Hematopoietic multipotent progenitor cell treated with erythropoietin and hydrocortisone succinate and interleukin-3 and kit ligand, for 17 days (in vitro differentiated cells): Measurements from ENCODE around the gene FXN.
A peak's percentile ranks its signal among the peaks of the same experiment; 100 is the strongest.
"Not testable (repeated sequence)": the region's sequence is repeated elsewhere in the genome, so short reads cannot be mapped to it uniquely, and the experiment has no call there.

Source experiments
- DNase-seq: peaks from one replicate; pipeline ENCODE4 v3.0.0-alpha.2; 2015; ENCODE audit warnings: low spot score

FXN gene

DNA sequence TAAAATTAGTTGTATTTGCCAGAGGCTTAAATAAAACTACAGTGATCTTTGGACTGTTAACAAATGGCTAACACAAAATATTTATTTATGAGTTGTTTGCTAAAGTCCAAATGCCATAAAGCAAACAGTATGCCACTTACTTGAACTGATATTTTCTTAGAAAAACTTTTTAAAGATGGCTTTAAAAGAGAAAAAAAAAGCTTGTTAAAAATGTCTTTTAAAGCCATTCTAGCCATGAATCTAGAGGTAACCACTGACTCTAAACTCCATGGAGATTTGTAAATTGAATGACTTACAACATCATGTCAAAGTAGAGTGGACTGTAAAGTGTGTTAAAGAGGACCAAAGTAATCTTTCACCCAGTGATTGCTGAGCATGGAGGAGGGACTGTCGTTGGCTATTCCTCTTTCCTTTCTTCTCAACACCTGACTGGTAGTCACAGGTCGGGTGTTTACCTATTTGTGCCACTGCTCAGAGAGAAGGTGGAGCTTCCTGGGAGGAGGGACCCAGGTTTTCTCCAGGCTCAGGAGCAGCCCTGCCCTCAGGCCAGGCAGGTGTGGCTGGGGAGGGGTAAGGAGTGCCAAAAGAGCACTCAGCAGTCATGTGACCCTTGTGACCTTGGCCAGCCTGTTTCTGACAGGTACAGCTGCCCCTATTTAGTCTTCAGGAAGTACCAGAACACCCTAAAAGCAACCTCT lies 69.4 kb downstream of the FXN start:
- DNase-seq = no peak

DNA sequence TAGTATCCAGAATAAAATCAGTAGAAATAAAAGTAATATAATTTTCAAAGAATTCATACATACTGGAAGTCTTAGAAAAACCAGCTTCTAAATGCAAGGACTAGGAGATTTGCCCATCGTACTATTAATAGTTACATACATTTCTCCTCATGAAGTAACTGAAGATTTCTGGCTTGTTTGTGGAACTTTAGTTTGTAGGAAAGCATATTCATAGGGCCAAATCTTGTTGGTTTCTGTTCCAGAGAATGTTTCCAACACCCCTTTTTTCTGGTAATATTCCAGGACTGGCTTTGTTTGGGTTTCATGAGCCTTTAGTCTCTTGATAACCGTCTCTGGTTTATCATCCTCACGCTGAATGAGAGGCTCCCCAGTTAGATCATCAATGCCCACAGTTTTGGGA lies 72.2 kb downstream of the FXN start:
- no peak for DNase-seq

DNA sequence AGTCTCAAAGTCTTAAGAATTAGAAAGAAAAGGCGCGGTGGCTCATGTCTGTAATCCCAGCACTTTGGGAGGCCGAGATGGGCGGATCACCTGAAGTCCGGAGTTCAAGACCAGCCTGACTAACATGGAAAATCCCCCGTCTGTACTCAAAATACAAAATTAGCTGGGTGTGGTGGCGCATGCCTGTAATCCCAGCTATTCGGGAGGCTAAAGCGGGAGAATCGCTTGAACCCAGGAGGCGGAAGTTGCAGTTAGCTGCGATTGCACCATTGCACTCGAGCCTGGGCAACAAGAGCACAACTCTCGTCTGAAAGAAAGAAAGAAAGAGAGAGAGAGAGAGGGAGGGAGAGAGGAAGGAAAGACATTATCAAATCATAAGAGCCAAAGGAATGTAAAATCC lies 73.2 kb downstream of the FXN start:
- DNase-seq = not testable (repeated sequence)

DNA sequence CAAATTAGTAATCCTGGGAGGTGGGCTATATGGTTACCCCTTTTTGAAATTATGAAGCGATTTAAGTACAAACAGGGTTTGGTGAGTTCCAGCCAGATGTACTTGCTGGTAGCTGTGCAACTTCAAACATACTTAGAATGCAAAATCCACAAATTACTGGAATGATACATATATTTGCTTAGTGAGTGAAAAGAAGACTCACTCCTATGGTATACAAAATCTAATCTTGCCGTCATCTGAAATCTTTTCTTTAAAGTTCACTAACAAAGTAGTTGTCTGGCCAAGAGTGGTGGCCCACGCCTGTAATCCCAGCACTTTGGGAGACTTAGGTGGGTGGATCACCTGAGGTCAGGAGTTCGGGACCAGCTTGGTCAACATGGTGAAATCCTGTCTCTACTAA lies 73.6 kb downstream of the FXN start:
- DNase-seq = no peak

DNA sequence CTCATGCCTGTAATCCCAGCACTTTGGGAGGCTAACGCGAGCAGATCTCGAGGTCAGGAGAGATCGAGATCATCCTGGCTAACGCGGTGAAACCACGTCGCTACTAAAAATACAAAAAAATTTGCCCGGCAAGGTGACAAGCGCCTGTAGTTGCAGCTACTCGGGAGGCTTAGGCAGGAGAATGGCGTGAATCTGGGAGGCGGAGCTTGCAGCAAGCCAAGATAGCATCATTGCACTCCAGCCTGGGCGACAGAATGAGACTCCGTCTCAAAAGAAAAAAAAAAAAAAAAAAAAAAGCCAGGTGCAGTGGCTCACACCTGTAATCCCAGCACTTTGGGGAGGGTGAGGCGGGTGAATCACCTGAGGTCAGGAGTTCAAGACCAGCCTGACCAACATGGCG lies 77.1 kb downstream of the FXN start:
- not testable (repeated sequence) for DNase-seq

DNA sequence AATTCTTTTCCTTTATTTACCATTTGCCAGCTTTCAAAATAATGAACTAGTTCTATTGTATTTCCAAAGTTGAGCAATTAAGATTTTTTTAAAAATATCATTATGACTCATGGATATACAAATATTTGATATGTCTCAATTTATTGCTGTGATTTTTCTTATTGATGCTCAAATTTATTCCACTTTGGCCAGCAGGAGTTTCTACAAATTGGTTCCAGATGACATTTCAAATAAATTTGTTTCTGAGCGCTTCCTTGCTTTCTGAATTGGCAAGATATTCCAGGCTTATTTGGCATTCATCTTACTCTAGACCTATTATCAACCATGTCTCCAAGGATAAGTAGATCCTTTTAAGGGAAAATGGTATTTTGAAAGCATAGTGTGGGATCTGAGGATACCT lies 80.1 kb downstream of the FXN start:
- no peak for DNase-seq

DNA sequence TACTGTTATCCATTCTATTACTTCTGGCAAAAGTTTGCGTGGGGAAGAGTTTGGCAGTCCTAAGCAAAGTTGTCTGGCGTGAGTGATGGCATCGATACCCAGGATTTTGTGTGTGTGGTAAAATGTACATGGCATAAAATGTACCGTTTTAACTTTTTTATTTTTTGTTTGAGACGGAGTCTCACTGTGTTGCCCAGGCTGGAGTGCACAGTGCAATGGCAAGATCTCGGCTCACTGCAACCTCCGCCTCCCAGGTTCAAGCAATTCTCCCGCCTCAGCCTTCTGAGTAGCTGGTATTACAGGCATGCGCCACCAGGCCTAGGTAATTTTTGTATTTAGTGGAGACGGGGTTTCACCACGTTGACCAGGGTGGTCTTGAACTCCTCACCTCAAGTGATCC lies 83.1 kb downstream of the FXN start:
- DNase-seq = no peak

DNA sequence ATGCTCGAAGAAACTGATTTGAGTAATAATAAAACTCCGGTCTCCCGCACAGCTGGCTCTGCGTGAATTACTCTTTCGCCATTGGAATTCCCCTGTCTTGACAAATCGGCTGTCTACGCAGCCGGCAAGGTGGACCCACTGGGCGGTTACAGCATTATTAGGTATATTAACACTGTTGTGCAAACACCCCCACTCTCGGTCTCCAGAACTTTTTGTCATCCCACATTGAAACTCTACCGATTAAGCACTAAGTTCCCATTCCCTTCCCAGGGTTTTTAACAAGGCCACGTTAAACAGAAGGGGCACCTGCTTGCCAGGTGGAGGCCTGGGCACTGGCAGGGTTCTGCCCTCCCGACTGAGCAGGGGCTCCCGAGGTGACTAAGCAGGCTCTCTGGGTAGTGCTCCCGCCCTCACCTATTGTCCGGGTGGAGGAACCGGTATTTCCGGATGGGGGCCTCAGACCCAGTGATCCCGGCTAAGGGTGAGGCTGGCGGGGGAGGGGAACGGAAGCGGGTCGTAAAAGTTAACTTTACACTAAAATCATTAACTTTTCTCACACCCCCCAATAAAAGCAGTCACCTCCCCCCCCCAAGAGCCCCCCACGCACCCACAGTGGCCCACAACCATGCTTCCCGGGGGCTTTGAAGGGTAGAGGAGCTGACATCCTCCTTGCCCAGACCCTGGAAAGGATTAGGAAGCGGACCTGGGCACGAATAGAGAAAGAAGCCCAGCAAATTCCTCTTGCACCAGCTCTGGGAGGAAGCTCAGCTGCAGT lies 85.0 kb downstream of the FXN start:
- no peak for DNase-seq

DNA sequence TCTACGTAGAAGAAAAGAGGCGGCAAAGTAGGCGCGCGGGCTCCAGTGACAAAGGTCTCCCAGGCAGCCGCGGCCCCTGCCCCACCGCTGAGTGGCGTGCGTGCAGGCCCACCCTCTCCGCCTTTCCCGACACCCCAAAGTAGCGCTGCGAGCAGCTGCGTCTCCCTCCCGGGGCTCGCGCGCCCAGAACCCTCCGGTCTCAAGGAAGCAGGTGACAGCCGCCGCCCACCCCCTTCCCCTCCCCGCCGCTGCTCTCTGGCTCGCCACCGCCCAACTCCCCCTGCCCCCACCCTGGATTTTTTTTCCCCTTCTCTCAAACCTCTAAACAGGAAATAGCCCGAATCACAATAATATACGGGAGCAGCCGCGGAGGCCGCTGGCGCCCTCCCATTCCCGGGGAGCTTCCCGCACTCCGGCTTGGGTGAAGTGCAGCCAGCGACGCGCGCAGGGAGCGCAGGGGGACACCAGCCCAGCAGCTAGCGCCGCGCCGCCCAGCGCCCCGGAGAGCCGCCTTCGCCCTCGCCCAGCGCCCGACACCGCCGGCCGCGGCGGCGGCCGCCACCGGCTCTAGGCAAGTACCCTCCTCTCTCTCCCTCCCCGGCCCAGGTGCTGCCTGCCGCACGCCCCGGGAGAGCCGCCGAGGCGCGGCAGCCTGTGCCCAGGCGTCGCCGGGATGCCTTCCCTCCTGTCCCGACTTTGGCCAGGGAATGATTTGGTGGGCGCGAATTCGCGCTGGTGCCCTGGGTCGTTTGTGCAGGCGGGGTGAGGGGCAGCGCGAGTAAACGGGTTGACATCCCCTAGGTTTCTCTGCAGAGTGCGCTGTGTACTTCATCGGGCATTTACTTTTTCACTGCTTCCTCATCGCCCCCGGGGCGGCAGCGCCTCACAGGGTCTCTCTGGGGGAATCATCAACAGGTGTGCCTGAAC lies 85.9 kb downstream of the FXN start:
- DNase-seq = no peak

DNA sequence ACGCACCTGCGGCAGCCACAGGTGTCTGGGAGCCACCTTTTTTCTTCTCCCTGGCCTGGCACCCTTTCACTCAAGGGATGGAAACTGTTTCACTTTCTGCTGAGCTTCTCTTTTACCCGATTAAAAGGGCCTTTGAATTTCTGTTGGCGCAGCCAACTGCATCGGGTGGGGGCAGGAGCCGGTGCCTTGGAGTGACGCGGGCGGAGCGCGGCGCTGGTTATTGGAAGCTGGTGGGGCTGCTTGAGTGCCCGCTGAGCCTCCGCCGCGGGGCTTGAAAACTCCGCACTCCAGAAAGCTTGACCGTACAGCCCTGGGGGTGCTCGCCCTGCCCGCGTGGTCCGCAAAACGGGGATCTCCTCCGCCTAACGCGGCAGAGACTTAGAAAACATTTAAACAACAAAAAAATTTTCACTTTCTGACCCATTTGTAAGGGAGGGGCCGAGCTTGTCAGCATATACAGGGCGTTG lies 86.6 kb downstream of the FXN start:
- peak; percentile 56 for DNase-seq

DNA sequence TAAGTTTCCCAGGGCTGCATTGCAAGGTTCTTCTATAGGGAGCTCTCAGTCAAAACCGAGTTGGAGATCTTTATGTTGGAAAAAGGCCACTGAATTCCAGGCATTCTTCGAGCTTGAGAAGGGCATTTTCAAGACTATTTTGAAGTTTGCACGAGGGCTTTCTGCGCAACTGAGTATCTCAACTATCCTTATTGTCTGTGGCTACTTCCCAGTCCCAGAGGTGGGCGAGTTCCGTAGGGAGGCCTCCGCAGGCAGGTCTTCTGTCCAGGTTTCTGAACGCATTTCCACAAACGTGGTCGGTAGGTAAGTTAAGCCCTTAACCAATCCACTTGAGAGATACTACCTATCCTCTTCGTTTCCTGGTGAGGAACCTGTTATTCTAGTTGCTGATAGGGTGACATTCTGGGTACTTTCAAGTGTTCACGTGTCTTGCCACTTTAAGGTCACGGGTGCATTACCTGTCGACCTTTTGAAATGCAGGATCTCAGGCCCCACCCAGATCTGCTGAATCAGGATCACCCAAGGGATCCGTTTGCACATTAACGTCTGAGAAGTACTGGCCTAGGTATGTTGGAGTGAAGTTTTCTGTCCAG lies 87.1 kb downstream of the FXN start:
- no peak for DNase-seq

DNA sequence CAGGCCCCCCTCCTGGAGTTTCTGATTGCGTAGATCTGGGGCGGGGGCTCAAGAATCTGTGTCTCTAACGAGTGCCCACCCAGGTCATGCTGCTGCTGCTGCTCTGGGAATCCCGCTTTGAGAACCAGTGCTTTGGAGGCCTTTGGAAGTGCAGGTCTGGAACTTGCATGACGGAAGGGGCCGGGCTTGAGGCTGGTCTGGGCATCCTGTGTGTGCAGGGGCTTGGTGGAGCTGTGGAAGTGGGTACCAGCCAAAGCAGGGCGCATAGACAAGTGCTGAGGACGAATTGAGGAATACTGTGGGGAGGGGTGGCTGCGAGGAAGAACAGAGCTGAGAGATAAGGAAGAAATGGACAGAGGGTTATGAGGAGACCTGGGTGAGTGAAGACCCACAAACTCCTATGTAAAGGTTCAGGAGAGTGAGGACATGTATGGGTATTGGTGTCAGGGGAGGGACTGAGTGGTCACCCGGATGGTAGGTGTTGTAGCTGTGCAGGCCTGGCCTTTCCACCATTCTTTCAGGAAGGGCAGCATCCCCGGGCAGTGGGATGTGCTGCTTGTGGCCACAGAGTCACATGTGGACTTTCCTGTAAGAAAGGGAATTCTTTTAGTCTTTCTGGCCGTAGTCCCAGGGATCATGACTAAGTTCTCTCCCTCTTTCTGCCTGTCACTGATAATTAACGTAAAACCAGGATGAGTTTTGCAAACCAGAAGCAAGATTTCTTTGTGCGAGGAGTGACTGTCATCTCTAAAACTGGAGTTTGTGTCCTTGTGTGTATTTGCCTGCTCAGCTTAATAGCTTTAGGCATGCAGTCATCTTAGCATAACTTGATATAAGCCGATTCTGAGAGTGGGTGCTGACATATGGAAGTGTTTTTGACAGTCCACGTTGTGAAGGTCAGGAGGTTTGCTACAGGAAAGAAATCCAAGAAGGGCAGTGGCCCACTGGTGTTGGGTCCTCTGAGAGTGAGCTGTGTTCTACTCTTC lies 95.2 kb downstream of the FXN start:
- DNase-seq = no peak

DNA sequence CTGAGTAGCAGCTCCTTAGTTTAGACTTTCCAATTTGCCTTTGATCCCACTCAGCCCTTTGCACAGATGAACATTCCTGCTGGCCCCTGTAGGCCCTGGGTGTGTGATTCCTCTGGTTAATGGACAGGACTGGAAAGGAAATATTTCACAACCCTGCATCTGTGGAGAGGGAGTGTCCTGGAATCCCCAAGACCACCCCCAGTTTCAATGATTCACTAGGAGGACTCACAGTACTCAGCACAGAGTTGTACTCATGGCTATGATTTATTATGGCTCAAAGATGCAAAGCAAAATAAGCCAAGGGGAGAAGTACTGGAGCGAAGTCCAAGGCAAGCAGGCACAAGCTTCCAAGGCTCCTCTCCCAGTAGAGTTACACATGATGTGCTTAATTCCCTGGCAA lies 96.1 kb downstream of the FXN start:
- no peak for DNase-seq

DNA sequence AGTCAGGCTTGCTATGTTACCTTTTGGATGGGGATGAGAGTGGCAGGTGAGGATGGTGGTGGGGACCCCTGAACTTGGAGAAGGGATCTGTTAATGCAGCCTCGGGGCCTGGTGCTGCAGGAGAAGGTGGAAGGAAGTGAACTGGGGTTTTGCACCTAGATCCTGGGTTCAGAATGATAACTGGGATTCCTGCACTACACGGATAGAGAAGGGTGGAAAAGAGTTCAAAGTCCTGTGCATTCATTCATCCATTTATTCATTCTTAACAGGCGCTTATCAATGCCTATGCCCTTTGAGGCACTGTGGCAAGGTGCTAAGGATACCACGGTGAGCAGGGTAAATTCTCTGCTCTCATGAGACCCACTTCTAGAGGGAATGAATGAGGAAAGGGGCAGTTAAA lies 96.8 kb downstream of the FXN start:
- DNase-seq = no peak

DNA sequence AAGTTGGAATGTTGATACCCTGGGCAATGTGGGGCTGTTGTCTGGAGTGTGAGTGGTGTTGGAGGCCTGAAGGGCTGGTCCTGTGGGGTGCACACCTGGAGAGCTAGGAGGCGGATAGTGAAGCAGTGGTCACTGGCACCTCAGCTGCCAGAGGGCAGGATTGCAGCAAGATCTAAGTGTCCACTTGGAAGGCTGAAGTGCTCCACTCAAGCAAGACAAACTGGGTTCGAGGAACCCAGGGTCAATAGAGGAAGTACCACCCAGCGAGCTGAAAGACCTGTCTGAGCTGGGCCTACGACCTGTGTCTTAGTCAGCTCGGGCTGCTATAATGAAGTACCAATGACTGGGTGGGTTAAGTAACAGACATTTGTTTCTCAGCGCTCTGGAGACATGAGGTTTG lies 98.9 kb downstream of the FXN start:
- DNase-seq = no peak

DNA sequence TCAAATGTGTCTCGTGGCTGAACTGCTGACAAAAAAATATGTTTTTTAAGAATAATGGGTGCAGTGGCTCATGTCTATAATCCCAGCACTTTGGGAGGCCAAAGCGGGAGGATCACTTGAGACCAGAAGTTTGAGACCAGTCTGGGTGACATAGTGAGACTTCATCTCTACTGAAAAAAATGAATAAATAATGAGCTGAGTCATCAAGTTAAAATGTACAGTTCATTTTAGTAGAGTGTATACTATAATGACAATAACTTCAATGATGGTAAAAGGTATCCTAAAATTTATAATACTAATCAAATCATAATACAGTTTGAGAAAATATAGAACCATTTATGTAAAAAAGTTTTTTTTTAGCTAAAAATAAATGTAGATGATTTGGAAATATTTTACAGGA lies 100.6 kb downstream of the FXN start:
- no peak for DNase-seq

DNA sequence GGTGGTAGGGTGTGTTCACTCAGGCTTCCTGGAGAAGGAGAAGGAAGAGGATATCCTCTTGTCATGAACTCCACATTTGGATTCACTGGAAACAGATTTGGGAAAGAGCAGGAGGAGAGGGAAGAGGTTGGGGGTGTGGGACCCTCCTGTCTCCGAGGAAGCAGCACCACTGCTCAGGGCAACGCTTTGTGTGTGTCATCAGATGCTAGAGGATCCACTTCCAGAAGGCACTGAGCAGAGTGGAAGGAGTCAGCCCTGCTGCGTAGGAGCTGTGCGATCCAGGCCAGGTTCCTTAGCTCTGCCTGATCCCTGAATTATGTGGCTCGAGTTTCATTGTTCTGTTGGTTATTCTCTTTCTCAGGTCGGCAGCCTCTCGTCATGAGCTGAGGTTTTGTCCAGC lies 101.2 kb downstream of the FXN start:
- no peak for DNase-seq

DNA sequence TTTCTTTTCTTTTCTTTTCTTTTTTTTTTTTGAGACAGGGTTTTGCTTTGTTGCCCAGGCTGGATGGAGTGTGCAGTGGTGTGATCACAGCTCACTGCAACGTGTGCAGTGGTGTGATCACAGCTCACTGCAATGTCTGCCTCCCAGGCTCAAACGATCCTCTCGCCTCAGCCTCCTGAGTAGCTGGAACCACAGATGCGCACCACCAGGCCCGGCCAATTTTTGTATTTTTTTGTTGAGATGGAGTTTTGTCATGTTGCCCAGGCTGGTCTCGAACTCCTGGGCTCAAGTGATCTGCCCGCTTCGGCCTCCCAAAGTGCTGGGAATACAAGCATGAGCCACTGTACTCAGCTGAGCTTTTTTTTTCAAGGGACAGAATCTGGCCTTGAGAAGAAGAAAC lies 101.8 kb downstream of the FXN start:
- DNase-seq = no peak

DNA sequence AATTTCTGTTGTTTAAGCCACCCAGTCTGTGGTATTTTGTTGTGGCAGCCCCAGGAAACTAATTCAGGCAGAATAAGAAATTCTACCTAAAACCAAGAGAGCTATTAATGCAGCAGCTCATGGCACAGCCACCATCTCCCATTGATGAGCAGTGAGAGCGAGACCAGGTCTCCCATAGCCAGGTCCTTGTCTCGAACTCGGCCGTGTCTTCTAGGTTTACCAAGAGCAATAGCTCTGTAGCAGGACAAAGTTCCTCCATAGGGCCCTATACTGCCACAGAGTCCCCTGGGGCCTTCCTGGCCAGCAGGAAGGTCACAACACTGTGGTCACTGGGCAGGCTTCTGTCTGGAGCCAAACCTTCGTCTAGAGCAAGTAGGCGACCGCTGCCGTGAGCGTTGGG lies 104.0 kb downstream of the FXN start:
- DNase-seq = no peak

DNA sequence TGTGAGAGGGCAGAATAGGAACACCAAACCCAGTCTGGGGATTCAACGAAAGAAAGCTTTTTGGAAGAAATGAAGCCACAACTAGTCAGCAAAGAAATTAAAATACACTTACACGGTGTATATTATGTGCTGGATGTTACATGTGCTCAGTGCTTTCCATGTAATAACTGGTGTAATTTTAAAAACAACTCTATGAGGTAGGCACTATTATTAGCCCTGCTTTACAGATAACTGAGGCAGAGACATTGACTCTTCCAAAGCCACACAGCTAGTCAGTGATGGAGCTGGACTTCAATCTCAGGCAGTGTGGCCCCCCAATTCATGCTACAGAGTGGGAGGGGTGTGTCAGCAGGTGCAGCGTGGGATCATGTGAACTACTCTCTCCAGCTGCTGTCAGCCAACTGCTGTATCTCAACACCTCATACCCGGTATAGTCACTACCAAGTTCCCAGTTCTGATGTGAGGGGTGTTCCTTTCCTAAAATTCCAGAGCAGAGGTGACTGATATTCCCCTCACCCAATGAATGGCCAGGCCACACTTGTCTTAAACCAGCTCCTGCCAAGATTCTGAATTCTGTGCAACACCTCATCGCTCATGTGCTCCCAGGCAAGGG lies 104.7 kb downstream of the FXN start:
- DNase-seq = no peak

DNA sequence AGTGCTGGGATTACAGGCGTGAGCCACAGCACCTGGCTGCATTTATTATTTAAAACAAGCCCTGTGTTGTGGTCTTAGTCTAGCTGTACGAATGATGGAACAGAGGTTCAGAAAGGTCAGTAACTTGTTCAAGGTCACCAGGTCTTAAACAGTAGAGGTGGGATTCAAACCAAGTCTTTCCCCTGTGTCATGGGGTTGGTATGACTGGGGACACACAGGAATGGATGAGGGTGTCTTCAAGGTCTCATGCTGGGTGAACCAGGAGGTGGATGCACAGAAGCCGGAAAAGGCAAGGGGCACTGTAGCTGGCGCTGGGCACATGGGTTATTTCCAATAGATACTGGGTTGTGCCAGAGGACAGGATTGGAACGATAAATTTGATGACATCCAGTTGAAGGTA lies 106.3 kb downstream of the FXN start:
- no peak for DNase-seq
